ENCODE measurements around the gene AKTIP.
"Not testable (repeated sequence)": the region's sequence is repeated elsewhere in the genome, so short reads cannot be mapped to it uniquely, and the experiment has no call there.

The AKTIP gene

DNA sequence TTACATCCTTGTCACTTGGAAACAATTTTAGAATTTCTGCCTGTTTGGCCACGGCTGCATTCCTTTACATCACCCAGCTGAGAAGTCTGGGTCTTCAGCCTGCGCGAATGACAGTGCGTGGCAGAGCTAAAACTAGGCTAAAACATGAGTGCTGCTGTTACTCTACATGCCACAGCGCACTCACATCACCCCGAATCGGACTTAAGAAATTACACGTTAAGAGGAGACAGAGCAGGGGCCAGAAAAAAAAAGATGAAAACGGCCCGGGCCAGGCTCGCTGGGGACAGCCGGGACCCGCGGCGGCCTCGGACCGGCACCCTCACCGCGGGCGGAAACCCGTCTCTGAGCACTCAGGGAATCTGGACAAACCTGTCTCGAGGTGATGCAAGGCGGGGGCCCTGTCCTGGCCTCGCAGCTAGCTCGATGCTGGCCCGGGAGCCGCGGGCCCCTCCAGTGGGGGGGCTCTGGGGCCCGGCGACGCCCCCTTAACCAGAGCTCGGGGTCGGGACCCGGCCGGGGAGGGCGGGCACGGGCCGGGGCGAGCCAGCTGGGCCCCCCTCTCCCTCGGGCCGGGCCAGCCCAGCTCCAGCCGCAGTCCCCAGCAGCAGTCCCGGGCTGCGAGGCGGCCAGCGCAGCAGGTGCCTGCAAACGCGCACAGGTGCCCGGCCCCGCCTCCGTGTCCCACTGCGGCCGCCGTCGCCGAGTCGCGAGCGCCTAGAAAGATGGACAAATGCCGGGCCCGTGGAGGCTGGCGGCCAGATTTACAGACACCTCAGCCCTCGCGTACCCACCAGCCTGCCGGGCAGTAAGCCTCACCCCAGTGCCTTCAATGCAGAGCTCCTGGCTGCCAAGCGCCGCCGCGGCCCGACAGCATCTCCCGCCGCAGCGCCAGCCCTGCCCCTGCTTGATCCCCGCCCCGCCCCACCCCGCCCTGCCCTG is at the start of gene AKTIP:
AKTIP (minus strand) TSS at position 879 of the 939 bp plus-strand sequence. CDS start 2,950 bp downstream, outside the sequence.
- peak in 1 of 2 experiments; percentile 19 for DNase-seq

DNA sequence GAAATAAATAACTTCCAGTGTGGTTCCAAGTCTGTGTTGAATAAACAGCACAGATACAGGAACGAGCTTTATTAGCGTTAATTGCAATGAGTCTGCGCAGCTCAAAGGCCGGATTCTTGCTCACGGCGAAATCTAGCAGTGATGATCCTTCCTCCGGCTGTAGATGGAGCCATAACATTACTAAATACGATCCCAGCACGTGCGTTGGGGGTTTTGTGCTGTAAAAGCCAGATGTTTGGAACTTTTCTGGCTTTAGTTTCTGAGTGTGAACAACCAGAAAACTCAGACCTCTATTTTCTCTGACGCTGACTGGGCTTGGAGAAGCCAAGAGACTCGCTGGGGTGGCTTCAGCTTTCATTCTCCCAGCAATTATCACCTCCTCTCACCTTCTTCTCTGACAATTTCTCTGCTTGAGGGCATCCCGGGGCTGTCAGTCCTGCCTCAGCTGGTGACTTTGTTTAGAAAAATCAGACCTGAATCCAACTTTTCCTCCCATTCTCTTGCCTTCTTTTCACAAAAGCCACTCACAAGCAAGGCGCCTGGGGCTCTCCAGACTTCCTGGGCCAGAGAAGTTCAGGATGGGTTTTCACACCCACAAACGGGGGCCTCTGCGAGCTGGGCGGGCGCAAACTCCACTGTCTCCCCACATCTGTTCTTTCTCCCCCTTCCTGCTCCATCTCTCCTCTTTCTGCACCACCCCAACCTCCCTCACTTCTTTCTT is 47.1 kb upstream of the AKTIP start:
- peak in 1 of 2 experiments; percentile 58 for DNase-seq

DNA sequence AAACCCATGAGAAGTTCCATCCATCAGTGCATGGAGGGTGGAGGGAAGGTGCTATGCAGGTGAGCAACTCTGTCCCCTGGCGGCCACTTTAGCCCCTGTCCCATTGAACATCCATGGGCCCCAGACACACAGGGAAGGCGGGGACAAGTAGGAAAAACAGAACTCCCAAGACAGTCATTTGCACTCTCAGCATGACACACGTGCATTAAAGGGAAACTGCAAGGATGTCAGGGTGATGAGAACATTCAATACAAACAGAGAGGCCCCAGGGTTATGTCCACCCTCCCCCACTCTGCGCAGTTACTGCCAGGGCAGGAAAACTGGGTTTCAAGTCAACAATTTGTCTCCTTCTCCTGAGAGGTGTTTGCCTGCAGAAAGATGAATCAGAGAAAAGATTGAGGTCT is 44.0 kb upstream of the AKTIP start:
- DNase-seq = no peak

DNA sequence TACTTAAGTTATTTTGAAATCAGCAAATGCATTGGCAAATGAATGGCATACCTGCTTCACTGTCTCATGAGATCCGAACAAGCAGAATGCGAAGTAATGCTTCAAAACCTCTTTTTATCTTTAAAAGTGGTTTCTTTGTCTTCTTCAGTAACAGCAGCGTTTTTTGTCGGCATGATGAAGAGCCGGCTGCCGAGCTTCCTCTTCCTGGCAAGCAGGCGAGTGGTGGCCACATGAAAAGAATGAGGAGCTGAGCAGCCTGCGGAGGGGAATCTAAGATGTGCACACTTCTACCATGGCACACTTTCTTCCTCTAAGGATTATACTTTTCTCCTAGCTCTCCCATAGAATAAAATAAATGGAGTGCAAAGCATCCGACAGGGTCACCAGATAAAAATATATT is 42.4 kb upstream of the AKTIP start:
- DNase-seq = no peak

DNA sequence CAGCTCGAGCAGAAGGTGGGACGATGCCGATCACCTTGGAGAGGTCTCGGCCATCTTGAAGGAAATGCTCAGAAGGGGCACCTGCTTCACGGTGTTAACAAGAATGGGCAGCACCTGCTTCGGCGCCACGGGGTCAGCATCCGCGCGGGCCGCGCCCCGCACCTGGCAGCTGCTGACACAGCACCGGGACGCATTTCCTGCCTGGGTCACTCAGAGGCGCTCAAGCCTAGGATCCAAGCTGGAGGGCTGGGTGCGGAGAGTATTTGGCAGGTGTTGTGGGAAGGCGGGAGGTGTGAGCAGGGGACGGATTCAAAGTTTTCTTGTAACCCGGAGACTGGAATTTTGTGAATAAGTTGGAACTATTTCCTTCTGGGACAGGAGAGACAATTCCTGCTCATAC is 39.3 kb upstream of the AKTIP start:
- DNase-seq = no peak

DNA sequence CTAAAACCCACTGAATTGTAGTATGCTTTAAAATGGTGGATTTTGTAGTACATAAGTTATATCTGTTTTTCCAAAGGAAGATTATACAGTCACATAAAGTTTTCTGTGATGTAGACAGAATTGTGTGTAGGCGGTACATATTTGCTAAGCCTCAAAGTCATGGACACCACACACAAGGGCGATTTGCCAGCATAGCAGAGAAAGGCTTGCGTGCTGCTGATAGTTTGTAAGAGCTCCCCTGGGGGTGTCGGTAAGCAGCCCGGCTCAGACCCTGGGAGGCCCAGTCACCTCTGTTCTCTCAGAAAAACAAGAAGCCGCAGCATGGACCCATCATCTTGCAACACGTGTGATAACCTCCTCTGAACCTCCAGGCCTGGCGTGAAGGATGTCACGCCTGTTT is 38.3 kb upstream of the AKTIP start:
- no peak for DNase-seq

DNA sequence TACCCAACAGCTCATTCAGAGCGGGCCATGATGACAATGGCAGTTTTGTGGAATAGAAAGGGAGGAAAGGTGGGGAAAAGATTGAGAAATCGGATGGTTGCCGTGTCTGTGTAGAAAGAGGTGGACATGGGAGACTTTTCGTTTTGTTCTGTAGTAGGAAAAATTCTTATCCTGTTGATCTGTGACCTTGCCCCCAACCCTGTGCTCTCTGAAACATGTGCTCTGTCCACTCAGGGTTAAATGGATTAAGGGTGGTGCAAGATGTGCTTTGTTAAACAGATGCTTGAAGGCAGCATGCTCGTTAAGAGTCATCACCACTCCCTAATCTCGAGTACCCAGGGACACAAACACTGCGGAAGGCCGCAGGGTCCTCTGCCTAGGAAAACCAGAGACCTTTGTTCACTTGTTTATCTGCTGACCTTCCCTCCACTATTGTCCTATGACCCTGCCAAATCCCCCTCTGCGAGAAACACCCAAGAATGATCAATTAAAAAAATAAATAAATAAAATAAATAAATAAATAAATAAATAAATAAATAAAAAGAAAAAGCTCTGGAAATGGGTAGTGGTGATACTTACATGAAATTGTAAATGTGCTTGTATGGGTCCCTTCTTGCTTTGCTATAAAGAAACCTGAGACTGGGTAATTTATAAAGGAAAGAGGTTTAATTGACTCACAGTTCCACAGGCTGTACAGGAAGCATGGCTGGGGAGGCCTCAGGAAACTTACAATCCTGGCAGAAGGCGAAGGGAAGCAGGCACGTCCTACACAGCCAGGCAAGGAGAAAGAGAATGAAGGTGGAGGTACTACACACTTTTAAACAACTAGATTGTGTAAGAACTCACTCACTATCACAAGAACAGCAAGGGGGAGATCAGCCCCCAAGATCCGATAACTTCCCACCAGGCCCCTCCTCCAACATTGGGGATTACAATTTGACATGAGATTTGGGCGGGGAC is 37.0 kb upstream of the AKTIP start:
- not testable (repeated sequence) for DNase-seq

DNA sequence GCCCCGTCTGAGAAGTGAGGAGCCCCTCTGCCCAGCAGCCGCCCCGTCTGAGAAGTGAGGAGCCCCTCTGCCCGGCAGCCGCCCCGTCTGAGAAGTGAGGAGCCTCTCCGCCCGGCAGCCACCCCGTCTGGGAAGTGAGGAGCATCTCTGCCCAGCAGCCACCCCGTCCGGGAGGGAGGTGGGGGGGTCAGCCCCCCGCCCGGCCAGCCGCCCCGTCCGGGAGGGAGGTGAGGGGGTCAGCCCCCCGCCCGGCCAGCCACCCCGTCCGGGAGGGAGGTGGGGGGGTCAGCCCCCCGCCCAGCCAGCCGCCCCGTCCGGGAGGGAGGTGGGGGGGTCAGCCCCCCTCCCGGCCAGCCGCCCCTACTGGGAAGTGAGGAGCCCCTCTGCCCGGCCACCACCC is 36.3 kb upstream of the AKTIP start:
- DNase-seq = not testable (repeated sequence)

DNA sequence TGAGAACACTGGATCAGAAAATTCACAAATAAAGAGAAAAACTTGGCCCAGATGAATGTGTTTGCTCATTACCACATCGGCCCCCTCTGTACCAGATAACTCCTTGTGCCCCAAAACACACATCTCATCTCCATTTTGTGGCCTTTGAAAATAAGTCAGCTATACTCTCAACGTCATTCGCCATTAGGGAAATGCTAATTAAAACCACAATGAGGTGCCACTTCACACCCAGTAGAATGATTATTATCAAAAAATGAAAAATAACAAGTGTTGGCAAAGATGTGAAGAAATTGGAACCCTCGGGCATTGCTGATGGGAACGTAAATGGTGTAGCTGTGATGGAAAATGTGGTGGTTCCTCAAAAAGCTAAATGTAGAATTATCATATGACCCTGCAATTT is 34.6 kb upstream of the AKTIP start:
- DNase-seq = no peak

DNA sequence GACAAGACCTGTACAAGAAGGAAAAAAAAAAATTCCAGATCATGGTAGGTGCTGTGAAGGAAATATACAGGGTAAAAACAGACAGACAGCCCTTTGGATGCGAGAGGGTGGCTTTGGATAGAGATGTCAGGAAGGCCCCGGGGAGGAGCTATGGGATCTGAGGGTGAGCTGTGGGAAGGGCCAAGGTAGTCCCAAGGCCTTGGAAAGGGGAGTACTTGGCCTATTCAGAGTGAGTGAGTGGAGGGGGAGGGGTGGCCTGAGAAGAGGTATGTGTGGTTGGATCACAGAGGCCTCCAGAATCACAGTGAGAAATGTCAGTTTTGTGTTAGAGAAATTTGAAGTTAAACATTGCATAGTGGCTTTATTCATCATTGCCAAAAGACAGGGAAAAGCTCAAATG is 31.2 kb upstream of the AKTIP start:
- no peak for DNase-seq

DNA sequence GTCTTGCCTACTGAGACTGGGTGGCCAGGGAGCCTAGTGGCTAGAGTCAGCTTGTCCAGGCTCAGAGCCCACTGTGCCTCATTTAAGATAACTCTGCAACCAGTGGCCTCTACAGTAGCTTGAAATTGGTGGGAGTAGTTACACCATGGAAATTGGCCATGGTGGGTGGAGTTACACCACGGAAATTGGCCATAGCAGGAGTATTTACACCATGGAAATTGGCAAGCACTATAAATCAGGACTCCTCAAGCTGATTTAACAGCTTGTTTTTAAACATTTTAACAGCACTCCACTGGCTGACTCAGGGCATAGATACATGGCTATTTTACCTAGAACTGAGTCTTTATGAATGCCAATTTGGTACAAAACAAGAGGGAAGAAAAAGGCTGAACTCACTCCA is 27.7 kb upstream of the AKTIP start:
- no peak for DNase-seq

DNA sequence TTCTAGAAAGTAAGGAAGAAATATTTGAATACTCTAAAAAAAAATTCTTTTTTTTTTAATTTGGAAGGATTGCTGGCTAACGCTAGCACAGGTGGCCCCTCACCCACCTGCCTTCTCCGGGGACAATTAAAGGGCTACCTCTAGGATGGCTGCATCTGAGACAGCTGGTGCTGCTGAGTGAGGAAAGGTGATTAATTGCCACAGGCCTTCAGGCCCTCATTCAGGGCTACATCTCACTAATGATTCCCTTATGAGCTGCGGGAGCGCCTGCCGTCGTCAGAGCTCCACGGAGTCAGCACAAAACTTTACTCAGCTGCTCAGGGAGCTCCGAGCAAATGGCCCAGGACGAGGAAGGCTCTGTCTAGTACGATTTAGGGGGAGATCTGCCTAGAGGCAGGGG is 27.0 kb upstream of the AKTIP start:
- no peak for DNase-seq

DNA sequence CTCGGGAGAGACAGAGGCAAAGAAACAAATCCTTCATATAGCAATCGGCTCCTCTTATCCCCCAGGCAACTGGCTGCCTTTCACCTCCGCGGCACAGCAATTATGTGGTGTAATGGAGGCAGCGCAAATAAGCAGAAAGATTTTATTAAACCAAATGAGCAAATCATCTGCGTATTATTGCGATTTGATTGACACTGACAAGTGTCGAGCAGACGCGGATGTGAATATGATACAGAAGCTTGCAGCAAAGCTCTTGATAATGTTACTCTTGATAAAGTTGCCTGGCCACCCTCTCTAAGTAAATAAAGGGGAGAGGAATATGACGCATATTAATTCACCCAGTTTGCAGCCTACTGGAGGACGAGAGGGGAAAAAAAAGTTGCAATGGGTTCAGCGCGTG is 26.5 kb upstream of the AKTIP start:
- no peak for DNase-seq

DNA sequence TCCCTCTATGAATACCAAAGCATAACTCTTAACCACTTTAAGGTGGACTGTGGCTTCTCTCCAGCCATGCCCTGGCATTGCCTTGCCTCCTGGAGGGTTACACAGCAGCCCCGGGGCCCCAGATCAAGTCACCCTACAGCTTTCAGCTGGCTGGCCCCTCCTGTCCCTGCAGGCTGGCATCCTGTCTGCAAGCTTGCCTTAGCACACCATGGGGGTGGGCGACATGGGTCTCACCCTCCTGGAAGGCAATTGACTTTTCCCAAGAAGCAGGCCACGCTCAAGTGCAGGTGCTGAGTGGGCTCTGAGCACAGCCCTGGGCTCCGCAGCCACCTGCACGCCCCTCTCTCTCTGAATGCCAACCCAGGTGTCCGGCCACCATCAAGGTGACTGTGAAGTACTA is 25.8 kb upstream of the AKTIP start:
- DNase-seq = no peak

DNA sequence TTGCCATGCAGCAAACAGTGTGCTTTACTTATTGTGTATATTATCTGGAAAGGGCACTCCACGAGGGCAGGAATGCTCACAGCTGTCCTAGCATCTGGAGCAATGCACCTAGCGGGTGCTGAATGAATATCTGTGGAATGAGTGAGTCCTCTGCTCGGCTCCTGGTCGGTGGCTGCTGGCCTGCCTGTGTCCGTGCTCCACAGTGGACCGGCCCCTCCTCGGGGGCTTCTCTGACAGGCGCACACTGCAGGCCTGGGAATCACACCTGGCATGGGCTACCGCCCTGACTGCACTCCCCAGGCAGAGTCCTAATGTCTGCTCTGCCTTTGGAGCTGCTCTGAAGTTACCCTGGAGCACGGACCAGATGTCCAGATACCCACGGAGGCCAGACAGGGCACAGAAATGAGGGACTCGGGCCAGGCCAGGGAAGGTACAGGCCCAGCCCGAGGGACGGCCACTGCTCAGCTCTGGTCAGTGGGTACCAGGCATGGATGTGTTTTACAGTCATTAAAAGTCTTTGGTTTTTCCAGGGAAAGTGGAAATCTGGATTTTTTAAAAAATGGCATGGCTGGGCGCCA is 21.1 kb upstream of the AKTIP start:
- no peak for DNase-seq

DNA sequence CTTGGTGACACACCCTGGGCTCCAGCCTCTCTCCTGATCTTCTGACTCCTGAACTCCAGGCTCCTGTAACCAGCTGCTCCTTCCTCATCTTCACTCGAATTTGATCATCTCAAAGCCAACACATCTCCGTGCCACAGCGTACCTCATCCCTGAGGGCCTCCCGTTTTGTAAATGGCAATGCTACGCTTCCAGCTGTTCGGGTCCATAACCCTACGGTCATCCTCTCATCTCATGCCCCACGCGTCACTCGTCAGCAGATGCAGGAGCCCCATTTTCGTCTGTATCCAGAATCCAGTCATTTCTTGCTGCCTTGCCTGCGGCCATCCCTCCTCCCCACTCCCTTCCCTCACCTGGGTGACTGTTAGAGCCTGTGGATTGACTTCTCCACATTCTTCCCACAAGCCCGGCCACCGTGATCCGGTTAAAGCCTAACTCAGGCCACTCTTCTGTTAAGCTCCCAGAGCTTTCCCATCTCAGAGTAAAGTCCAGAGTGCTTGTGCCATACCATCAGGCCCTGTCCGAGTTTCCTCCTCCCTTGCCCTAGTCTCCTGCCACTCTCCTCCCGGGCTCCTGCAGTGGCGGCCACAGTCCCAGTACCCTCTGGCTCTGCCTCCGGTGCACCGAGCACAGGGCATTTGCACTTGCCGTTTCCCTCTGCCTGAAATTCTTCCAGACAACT is 20.3 kb upstream of the AKTIP start:
- DNase-seq = no peak

DNA sequence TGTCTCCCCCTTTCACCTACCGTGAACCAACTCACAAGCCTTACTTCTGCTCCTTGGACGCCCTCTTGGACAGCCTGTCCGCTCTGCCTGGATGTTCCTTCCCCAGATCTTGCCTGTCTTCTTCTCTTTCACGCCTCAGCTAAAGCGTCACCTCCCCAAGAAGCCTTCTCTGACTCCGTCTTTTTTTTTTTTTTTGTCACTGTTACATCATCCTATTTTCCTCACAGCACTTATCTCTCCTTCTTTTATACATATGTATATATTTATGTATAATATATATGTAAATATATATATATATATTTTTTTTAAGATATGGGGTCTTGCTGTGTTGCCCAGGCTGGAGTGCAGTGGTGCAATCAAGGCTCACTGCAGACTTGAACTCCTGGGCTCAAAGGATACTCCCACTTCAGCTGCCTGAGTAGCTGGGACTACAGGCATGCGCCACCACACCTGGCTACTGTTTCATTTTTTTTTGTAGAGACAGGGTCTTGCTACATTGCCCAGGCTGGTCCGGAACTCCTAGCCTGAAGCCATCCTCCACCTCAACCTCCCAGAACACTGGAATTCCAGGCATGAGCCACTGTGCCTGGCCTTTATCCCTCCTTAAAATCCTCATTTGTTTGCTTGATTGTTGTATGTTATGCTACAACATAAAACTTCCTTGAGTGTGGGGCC is 16.5 kb upstream of the AKTIP start:
- no peak for DNase-seq

DNA sequence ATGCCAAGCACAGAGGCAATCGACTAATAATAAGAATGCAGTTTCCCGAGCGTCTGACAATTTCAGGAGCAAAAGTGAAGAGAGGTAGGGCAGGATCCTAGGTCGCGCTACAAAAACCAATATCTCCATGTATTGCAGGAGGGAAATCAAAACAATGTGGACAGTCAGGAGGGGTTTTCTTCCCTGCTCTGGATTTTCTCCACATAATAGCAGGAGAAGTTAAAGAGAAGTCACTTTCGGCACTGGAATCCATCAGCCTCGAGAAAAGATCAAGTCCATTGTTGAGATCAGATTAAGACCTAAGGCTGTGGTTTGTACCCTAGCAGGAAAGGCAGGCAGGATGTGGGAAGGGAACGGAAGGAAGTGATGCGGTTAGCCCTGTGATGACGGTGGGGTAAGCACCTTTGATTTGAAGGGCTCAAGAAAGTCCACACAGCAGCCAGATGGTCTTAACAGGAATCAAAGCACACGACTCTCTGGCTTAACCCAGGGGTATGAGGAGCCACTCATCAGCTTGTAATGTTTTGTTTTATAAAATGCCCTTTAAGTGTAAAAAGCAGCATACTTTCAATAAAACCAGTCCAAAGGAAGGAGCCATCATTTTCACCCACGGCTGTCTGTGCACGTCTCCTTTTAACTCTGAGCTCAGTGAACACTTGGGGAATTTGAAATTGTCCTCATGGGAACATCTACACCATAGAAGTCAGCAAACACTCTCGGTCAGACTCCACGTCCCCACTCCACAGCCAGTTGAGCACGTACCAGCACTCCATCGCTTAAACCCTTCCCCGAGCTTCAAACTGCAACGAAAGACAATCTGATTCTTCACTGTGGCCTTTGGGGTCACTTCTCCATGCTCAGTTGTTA is 15.8 kb upstream of the AKTIP start:
- DNase-seq = no peak

DNA sequence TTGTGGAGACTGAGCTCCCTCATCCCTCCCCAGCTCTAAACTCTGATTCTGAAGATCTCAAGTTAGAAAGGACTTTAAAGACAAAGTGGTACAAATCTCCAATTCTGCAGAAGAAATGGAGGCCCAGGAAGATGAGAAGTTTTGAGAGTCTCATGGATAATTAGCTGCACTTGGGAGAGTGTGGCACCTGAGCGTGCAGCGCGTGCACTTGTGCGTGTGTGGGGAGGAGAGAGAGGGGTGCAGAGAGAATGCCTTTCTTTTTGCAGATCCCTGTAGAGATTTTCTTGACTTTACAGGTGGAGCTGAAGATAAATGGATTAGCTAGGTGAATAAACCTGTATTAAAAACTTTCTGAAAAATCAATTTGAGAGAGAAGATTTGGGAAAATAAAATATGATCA is 14.8 kb upstream of the AKTIP start:
- DNase-seq = no peak

DNA sequence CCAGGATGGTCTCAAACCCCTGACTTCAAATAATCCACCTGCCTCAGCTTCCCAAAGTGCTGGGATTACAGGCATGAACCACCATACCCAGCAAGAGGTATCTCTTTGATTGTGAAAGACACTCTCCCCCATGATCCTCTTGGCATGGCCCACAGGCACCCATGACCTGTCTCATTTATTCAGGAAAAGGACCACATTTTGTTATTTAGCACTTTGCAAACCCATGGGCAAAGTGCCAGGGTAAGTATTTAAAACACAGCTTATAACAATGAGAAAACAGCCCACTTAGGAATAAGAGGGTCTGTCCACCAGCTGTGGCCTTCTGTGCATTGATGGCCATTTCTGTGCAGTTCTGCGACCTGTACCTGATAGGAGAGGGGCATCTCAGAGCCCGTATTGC is 12.8 kb upstream of the AKTIP start:
- no peak for DNase-seq
